Islet of Langerhans (tissue), 1 donor: ENCODE data around the gene MINDY1.

ENCODE experiments used
- FAIRE-seq: peaks from one replicate; lab custom pipeline; 2011; peaks lifted over from hg19 to GRCh38; lab: Jason Lieb, UNC

MINDY1 gene

DNA sequence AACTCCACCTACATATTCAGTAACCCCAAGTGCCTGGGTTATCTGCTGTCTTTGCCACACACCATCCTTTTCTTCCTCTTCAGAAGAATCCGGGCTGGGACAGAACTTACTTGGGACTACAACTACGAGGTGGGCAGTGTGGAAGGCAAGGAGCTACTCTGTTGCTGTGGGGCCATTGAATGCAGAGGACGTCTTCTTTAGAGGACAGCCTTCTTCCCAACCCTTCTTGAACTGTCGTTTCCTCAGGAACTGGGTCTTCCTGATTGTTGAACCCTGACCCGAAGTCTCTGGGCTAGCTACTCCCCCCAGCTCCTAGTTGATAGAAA lies 42.6 kb downstream of the MINDY1 start:
- FAIRE-seq, result no peak

DNA sequence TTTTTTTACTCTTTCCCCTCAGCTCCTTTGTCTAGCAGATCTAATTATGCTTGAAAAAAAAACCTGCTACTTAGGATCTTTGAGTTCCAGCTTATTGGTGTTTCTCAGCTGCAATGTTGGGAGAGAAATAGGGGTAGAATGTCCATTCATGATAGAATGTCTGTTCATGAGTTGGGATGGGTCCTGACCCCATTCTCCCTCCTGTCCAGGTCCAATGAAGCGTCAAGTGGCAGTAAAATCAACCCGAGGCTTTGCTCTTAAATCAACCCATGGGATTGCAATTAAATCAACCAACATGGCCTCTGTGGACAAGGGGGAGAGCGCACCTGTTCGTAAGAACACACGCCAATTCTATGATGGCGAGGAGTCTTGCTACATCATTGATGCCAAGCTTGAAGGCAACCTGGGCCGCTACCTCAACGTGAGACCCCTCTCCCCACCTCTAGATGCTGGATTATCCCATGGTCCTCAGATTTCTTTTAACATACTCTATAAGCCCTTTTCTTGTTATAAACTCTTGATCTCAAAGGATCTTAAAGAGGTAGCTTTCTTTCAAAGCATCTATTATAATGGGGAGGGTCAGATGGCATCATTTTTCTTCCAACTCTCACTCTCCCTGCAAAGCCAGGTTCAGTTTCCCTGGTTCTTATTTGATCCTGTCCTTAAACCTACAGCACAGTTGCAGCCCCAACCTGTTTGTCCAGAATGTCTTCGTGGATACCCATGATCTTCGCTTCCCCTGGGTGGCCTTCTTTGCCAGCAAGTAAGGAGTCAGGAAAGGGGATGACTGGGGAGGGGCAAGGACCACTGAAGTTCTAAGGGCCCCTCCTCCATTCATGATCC lies 43.2 kb downstream of the MINDY1 start:
- FAIRE-seq, result no peak

GRCh38 chr1:150961756-150962155 lies 44.9 kb downstream of the MINDY1 start:
- no peak for FAIRE-seq

DNA sequence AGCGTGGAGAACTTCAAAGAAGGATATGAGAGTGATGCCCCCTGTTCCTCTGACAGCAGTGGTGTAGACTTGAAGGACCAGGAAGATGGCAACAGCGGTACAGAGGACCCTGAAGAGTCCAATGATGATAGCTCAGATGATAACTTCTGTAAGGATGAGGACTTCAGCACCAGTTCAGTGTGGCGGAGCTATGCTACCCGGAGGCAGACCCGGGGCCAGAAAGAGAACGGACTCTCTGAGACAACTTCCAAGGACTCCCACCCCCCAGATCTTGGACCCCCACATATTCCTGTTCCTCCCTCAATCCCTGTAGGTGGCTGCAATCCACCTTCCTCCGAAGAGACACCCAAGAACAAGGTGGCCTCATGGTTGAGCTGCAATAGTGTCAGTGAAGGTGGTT lies 46.1 kb downstream of the MINDY1 start:
- FAIRE-seq, result no peak

GRCh38 chr1:150957666-150958065 lies 49.0 kb downstream of the MINDY1 start:
- FAIRE-seq, result no peak

- no peak for FAIRE-seq
Observed at GRCh38 chr1:150955280-150955679, 51.4 kb downstream of the MINDY1 start.

DNA sequence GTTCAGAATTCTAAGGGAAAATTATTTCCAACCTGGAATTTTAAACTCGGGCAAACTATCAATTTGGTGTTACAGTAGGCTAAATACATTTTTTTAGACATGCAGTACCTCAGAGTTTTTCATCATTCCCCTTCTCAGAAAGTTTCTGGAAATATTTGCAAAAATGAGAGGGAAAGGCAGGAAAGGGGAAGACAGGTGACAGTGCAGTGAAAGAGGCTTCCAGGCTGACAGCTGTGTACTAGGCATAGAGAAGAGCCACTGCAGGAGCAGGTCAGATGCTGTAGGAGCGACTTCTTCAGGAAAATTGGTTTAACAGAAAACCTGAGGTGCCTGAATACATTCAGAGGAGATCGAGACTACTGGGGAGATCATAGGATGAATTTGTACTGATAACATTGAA lies 52.0 kb downstream of the MINDY1 start:
- no peak for FAIRE-seq
